GM23338 (cell line): Measurements from ENCODE around the gene TCEAL3. TPM values are rescaled to one million over a fixed set of nuclear protein-coding genes. Genes with fewer than 3 reads are reported as not detected.
A peak's percentile ranks its signal among the peaks of the same experiment; 100 is the strongest.

Source experiments
- ATAC-seq: fragments of 200-7000 bp; cut with Tn5 transposase; 3 replicates; pipeline ENCODE4 v1.9.1; 2020
- DNase-seq: peaks from one replicate; pipeline ENCODE4 v3.0.0-alpha.2; 2015; ENCODE audit warnings: low spot score
- H2AFZ ChIP-seq: fragments of 200-600 bp; sonication (generic); 2 replicates; pipeline ENCODE4 v1.8.0; 2016; ENCODE audit warnings: antibody characterized with exemption, mild to moderate bottlenecking, moderate library complexity
- H3F3A ChIP-seq: fragments of 200-600 bp; sonication (generic); replicated peaks from 2 replicates; pipeline ENCODE4 v1.8.0; 2017; ENCODE audit warnings: antibody characterized with exemption, mixed run types, low read depth
- H3K27ac ChIP-seq: fragments of 200-600 bp; sonication (generic); 2 replicates; pipeline ENCODE4 v1.6.1; 2016; ENCODE audit warnings: low read depth
- H3K27me3 ChIP-seq: fragments of 200-600 bp; sonication (generic); 2 replicates; pipeline ENCODE4 v1.8.0; 2016; ENCODE audit warnings: mild to moderate bottlenecking, mixed run types, moderate library complexity; ENCODE audit not compliant: insufficient read depth
- H3K36me3 ChIP-seq: fragments of 200-600 bp; sonication (generic); 2 replicates; pipeline ENCODE4 v1.8.0; 2016; ENCODE audit warnings: mild to moderate bottlenecking; ENCODE audit not compliant: insufficient read depth
- H3K4me1 ChIP-seq: fragments of 200-600 bp; sonication (generic); 2 replicates; pipeline ENCODE4 v1.8.0; 2016; ENCODE audit warnings: mild to moderate bottlenecking, moderate library complexity; ENCODE audit not compliant: insufficient read depth
- H3K4me2 ChIP-seq: fragments of 200-600 bp; sonication (generic); 2 replicates; pipeline ENCODE4 v1.7.1; 2017; ENCODE audit warnings: mixed run types
- H3K4me3 ChIP-seq: fragments of 200-600 bp; sonication (generic); 2 replicates; pipeline ENCODE4 v1.6.1; 2016; ENCODE audit warnings: mixed run types
- H3K79me2 ChIP-seq: fragments of 200-600 bp; sonication (generic); replicated peaks from 2 replicates; pipeline ENCODE4 v1.8.0; 2017; ENCODE audit warnings: mild to moderate bottlenecking; ENCODE audit not compliant: insufficient read depth
- H3K9me2 ChIP-seq: fragments of 200-600 bp; sonication (generic); 2 replicates; pipeline ENCODE4 v1.8.0; 2017; ENCODE audit not compliant: insufficient read depth
- H4K20me1 ChIP-seq: fragments of 200-600 bp; sonication (generic); replicated peaks from 2 replicates; pipeline ENCODE4 v1.8.0; 2017; ENCODE audit warnings: mild to moderate bottlenecking; ENCODE audit not compliant: insufficient read depth
- H3K27ac Mint-ChIP-seq: 2 replicates; pipeline ENCODE4 v1.8.0; 2020; ENCODE audit warnings: inconsistent platforms, mild to moderate bottlenecking, moderate library complexity, mixed read lengths
- H3K27me3 Mint-ChIP-seq: 3 replicates; pipeline ENCODE4 v1.8.0; 2022; ENCODE audit warnings: low read depth, mild to moderate bottlenecking, moderate library complexity, mixed read lengths, inconsistent platforms; ENCODE audit not compliant: insufficient read depth, poor library complexity
- H3K36me3 Mint-ChIP-seq: 3 replicates; pipeline ENCODE4 v1.8.0; 2021; ENCODE audit warnings: low read depth, mild to moderate bottlenecking, inconsistent platforms, moderate library complexity, mixed read lengths
- H3K4me1 Mint-ChIP-seq: 3 replicates; pipeline ENCODE4 v1.8.0; 2020; ENCODE audit warnings: mild to moderate bottlenecking, inconsistent platforms, mixed read lengths
- H3K4me3 Mint-ChIP-seq: 3 replicates; pipeline ENCODE4 v1.8.0; 2021; ENCODE audit warnings: moderate library complexity, mild to moderate bottlenecking, inconsistent platforms, mixed read lengths
- H3K9me3 Mint-ChIP-seq: 3 replicates; pipeline ENCODE4 v1.8.0; 2020; ENCODE audit warnings: moderate library complexity, mild to moderate bottlenecking, inconsistent platforms, mixed read lengths
- CREB1 ChIP-seq: fragments of 250-450 bp; sonication (Bioruptor Pico); IDR thresholded peaks from 2 replicates; pipeline ENCODE4 v1.5.0; 2020; ENCODE audit warnings: low read depth, mild to moderate bottlenecking, moderate library complexity
- CTCF ChIP-seq, 2 experiments: fragments of 200-600 bp in 1 of 2; sonication (generic) in 1 of 2; conservative IDR thresholded peaks; 2 replicates each; pipeline versions ENCODE4 v1.5.1 to v1.6.1; 2016 to 2017; ENCODE audit warnings: antibody characterized with exemption in 2 of 2, low read depth in 2 of 2, mild to moderate bottlenecking in 2 of 2, moderate library complexity in 1 of 2
- ETS1 ChIP-seq: IDR thresholded peaks from 2 replicates; pipeline ENCODE4 v1.6.1; 2016; ENCODE audit warnings: antibody characterized with exemption
- EZH2 ChIP-seq: fragments of 200-600 bp; sonication (generic); IDR thresholded peaks from one replicate; pipeline ENCODE4 v1.8.0; 2017; ENCODE audit warnings: antibody characterized with exemption, mild to moderate bottlenecking, low read depth; ENCODE audit not compliant: unreplicated experiment
- EZH2phosphoT487 ChIP-seq: fragments of 200-600 bp; sonication (generic); IDR thresholded peaks from one replicate; pipeline ENCODE4 v1.8.1; 2018; ENCODE audit warnings: antibody characterized with exemption; ENCODE audit not compliant: unreplicated experiment
- JUNB ChIP-seq: IDR thresholded peaks from one replicate; pipeline ENCODE4 v1.6.1; 2016; ENCODE audit warnings: antibody characterized with exemption; ENCODE audit not compliant: unreplicated experiment
- NANOG ChIP-seq: IDR thresholded peaks from 2 replicates; pipeline ENCODE4 v1.6.1; 2016; ENCODE audit warnings: antibody characterized with exemption, borderline replicate concordance
- POLR2AphosphoS5 ChIP-seq: IDR thresholded peaks from 2 replicates; pipeline ENCODE4 v1.6.1; 2016; ENCODE audit warnings: antibody characterized with exemption, low read depth
- REST ChIP-seq: IDR thresholded peaks from one replicate; pipeline ENCODE4 v1.6.1; 2018; ENCODE audit warnings: antibody characterized with exemption; ENCODE audit not compliant: unreplicated experiment
- STAT1 ChIP-seq: IDR thresholded peaks from one replicate; pipeline ENCODE4 v1.6.1; 2016; ENCODE audit warnings: antibody characterized with exemption; ENCODE audit not compliant: unreplicated experiment
- ZNF114 ChIP-seq: fragments of 250-450 bp; sonication (Bioruptor Pico); IDR thresholded peaks from 2 replicates; pipeline ENCODE4 v1.5.0; 2020; ENCODE audit warnings: mild to moderate bottlenecking, moderate library complexity
- ZNF331 ChIP-seq: fragments of 250-450 bp; sonication (Bioruptor Pico); IDR thresholded peaks from 2 replicates; pipeline ENCODE4 v1.5.0; 2020; ENCODE audit warnings: low read depth, mild to moderate bottlenecking, moderate library complexity
- ZNF462 ChIP-seq: fragments of 250-450 bp; sonication (Bioruptor Pico); IDR thresholded peaks from 2 replicates; pipeline ENCODE4 v1.5.0; 2020; ENCODE audit warnings: mild to moderate bottlenecking, moderate library complexity
- polyA plus RNA-seq: library from polyadenylated mRNA; unstranded; fragments of >200 nt; fragmentation: Nextera tagmentation; extraction: Ambion mirVana; gene quantifications from 2 replicates; pipeline ENCODE4 v1.2.1, GENCODE V29; 2016
- total RNA-seq: library from RNA; depleted of rRNA; stranded (reverse); fragments of >200 nt; shearing (Covaris generic); gene quantifications from 2 replicates; pipeline ENCODE4 v1.2.3, GENCODE V29; 2014

The TCEAL3 gene
- total and polyA plus RNA-seq, 2 experiments from 2014 or later: 5.2 to 31.1 TPM

GRCh38 chrX:103573202-103573601 lies 34.6 kb upstream of the TCEAL3 start:
- H3K79me2 ChIP-seq: no peaks in the 10 kb centered on the region
- ATAC-seq (peak; percentile 85), DNase-seq (peak; percentile 34)
- no peaks in the 10 kb centered on the region for H3K4me1 ChIP-seq
- H3K4me2 ChIP-seq: no peak overlapping the region
- H4K20me1 ChIP-seq: no peaks in the 10 kb centered on the region
- no peaks in the 10 kb centered on the region for H3K27me3 ChIP-seq
- no peak overlapping the region for H3K27ac Mint-ChIP-seq
- no peak overlapping the region for H3K27ac ChIP-seq
- no peaks in the 10 kb centered on the region for H3K9me3 Mint-ChIP-seq
- no peaks in the 10 kb centered on the region for H3K4me1 Mint-ChIP-seq
- H3K36me3 Mint-ChIP-seq: no peaks in the 10 kb centered on the region
- no peaks in the 10 kb centered on the region for H3F3A ChIP-seq
- no peaks in the 10 kb centered on the region for H3K9me2 ChIP-seq
- H3K4me3 ChIP-seq: no peak overlapping the region
- TF ChIP-seq POLR2AphosphoS5 (no peak), ZNF462 (CRISPR knock-in tag) (no peak), CREB1 (CRISPR knock-in tag) (no peak), ZNF114 (CRISPR knock-in tag) (no peak), EZH2phosphoT487 (no peak), NANOG (no peak), ETS1 (no peak), EZH2 (no peak), JUNB (no peak), CTCF (conservative IDR thresholded peaks at IDR 0.05; ENCODE audit: low read depth in 2 of 2) (no peak), REST (no peak), STAT1 (no peak), ZNF331 (CRISPR knock-in tag) (no peak)
- no peak overlapping the region for H2AFZ ChIP-seq
- no peaks in the 10 kb centered on the region for H3K27me3 Mint-ChIP-seq
- H3K36me3 ChIP-seq: no peaks in the 10 kb centered on the region
- H3K4me3 Mint-ChIP-seq: no peak overlapping the region
